Adrenal gland (tissue), 5 donors: Measurements from ENCODE around the gene OSR1.

Experiments
- CTCF ChIP-seq, 6 experiments: fragments of 450-650 bp in 4 of 6; fragments of 200-600 bp in 2 of 6; sonication (generic) in 1 of 6; IDR thresholded peaks; 1 replicate in 5 of 6; 2 replicates in 1 of 6; pipeline versions ENCODE4 v1.5.1 to v1.8.0; 2016 to 2021; ENCODE audit warnings: antibody characterized with exemption in 6 of 6, mild to moderate bottlenecking in 2 of 6, moderate library complexity in 1 of 6
- POLR2A ChIP-seq, 2 donors: fragments of 450-650 bp; IDR thresholded peaks; one replicate each; pipeline ENCODE4 v1.6.1; 2017; ENCODE audit warnings: antibody characterized with exemption in 2 of 2, mild to moderate bottlenecking in 2 of 2, moderate library complexity in 1 of 2
- donor health status: DM: no; HTN: no; CAD: no.

GRCh38 chr2:19373352-19373751, 14.9 kb upstream of the OSR1 start:
- TF ChIP-seq CTCF (IDR thresholded peaks at IDR 0.05): no peak
- TF ChIP-seq POLR2A (IDR thresholded peaks at IDR 0.05): no peak
